Kidney epithelial cell (primary cell): ENCODE measurements around the gene NT5DC3. TPM values are rescaled to one million over a fixed set of nuclear protein-coding genes. Genes with fewer than 3 reads are reported as not detected.

Source experiments
- DNase-seq: peaks from one replicate; pipeline ENCODE4 v3.0.0-alpha.2; 2010; ENCODE audit warnings: low read depth
- H3K27me3 ChIP-seq: 2 replicates; pipeline ENCODE4 v1.6.0; 2011; ENCODE audit warnings: low read length; ENCODE audit not compliant: control insufficient read depth, insufficient read depth
- H3K36me3 ChIP-seq: 2 replicates; pipeline ENCODE4 v1.5.1; 2011; ENCODE audit warnings: low read length; ENCODE audit not compliant: control insufficient read depth, insufficient read depth
- H3K4me3 ChIP-seq: 2 replicates; pipeline ENCODE4 v1.5.1; 2011; ENCODE audit warnings: low read depth, mild to moderate bottlenecking, control low read depth, low read length
- CTCF ChIP-seq: IDR thresholded peaks from 2 replicates; pipeline ENCODE4 v1.5.1; 2011; ENCODE audit warnings: mild to moderate bottlenecking, moderate library complexity, low read length, control low read depth, inconsistent platforms; ENCODE audit not compliant: insufficient read depth, poor library complexity, severe bottlenecking
- total RNA-seq: library from RNA; depleted of rRNA; stranded (reverse); fragments of >200 nt; gene quantifications from 2 replicates; pipeline ENCODE4 v1.2.3, GENCODE V29; 2015

NT5DC3 gene
- total RNA-seq, 1 donor from 2014 or later: 17.0 TPM

GRCh38 chr12:103762473-103762872 lies 78.6 kb downstream of the NT5DC3 start:
- Histone ChIP-seq H3K27me3 (no peaks in the 10 kb centered on the region), H3K4me3 (no peak overlapping the region), H3K36me3 (no peaks in the 10 kb centered on the region)
- TF ChIP-seq CTCF: no peak
- DNase-seq: no peak

GRCh38 chr12:103758310-103759089 lies 82.5 kb downstream of the NT5DC3 start:
- no peaks in the 10 kb centered on the region for H3K27me3 ChIP-seq
- no peaks in the 10 kb centered on the region for H3K36me3 ChIP-seq
- no peak for TF ChIP-seq CTCF
- DNase-seq: no peak
- no peak overlapping the region for H3K4me3 ChIP-seq

- DNase-seq: no peak
- no peak for TF ChIP-seq CTCF
- Histone ChIP-seq H3K4me3 (no peak overlapping the region), H3K36me3 (no peaks in the 10 kb centered on the region), H3K27me3 (no peaks in the 10 kb centered on the region)
Observed at GRCh38 chr12:103757248-103757647, 83.8 kb downstream of the NT5DC3 start.

DNA sequence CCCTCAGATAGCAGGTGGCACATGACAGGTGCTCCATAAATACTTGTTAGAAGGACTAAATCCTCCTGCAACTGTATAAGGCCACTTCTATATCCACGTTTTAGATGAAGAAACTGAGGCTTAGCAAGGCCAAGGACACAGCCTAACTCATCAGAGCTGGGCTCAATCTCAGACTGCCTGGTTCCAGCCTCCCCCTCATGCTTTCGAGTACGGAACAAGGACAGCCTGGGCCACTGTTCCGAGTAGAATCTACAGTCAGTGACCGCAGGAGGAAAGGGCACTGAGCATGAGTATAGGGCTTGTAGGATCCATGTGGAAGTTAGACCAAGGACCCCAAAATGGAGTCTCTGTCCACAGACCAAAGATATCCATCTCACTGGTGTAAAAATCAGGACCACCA lies 84.6 kb downstream of the NT5DC3 start:
- no peak for TF ChIP-seq CTCF
- Histone ChIP-seq H3K4me3 (no peak overlapping the region), H3K27me3 (no peaks in the 10 kb centered on the region), H3K36me3 (no peaks in the 10 kb centered on the region)
- DNase-seq: no peak

GRCh38 chr12:103755425-103755824 lies 85.6 kb downstream of the NT5DC3 start:
- no peak for TF ChIP-seq CTCF
- no peaks in the 10 kb centered on the region for H3K36me3 ChIP-seq
- no peak for DNase-seq

GRCh38 chr12:103751600-103751999 lies 89.4 kb downstream of the NT5DC3 start:
- Histone ChIP-seq H3K27me3 (no peaks in the 10 kb centered on the region), H3K4me3 (no peak overlapping the region), H3K36me3 (no peaks in the 10 kb centered on the region)
- DNase-seq: no peak
- TF ChIP-seq CTCF: no peak

More at GRCh38 chr12:103755425-103755824, 85.6 kb downstream of the NT5DC3 start:
- H3K27me3 ChIP-seq: no peaks in the 10 kb centered on the region
- no peak overlapping the region for H3K4me3 ChIP-seq
